Stimulated activated naive CD4-positive, alpha-beta T cell treated with Interleukin-2 at 50 U/mL for 16 hours (primary cell): ENCODE data around the gene TPMT.
"Not testable (repeated sequence)": the region's sequence is repeated elsewhere in the genome, so short reads cannot be mapped to it uniquely, and the experiment has no call there.

Experiments
- DNase-seq: peaks from one replicate; lab custom pipeline; 2025; lab: John Stamatoyannopoulos, UW

TPMT gene

GRCh38 chr6:18155864-18156421 is 1.1 kb upstream of the TPMT start:
- DNase-seq: peak; percentile 36

- DNase-seq: peak; percentile 98
Measured at GRCh38 chr6:18155150-18155863, 430 bp upstream of the TPMT start, which contains the start of gene KDM1B. TSS of gene KDM1B (plus strand) at chr6:18155422. CDS start at chr6:18159896, 4,474 bp downstream.

GRCh38 chr6:18153311-18153703 is 1.6 kb downstream of the TPMT start:
- no peak for DNase-seq

GRCh38 chr6:18151801-18152200 is 3.1 kb downstream of the TPMT start:
- no peak for DNase-seq

- not testable (repeated sequence) for DNase-seq
Measured at GRCh38 chr6:18151391-18151790, 3.5 kb downstream of the TPMT start.

GRCh38 chr6:18148304-18149025 is 6.4 kb downstream of the TPMT start:
- DNase-seq: no peak

- DNase-seq: no peak
Measured at GRCh38 chr6:18147616-18148015, 7.3 kb downstream of the TPMT start.

GRCh38 chr6:18147160-18147559 is 7.7 kb downstream of the TPMT start:
- DNase-seq: no peak

- no peak for DNase-seq
Measured at GRCh38 chr6:18142591-18142861, 12.4 kb downstream of the TPMT start.

- no peak for DNase-seq
Measured at GRCh38 chr6:18141805-18142590, 12.9 kb downstream of the TPMT start.

GRCh38 chr6:18139935-18140621 is 14.8 kb downstream of the TPMT start:
- DNase-seq: no peak

- no peak for DNase-seq
Measured at GRCh38 chr6:18138906-18139305, 16.0 kb downstream of the TPMT start.

GRCh38 chr6:18136260-18136659 is 18.6 kb downstream of the TPMT start:
- DNase-seq: no peak

- no peak for DNase-seq
Measured at GRCh38 chr6:18135171-18135570, 19.7 kb downstream of the TPMT start.

GRCh38 chr6:18132346-18132745 is 22.5 kb downstream of the TPMT start:
- DNase-seq: no peak

- DNase-seq: no peak
Measured at GRCh38 chr6:18126121-18126520, 28.8 kb downstream of the TPMT start.

- DNase-seq: peak; percentile 70
Measured at GRCh38 chr6:18122128-18123093, 32.5 kb downstream of the TPMT start, which contains the start of gene NHLRC1. TSS of gene NHLRC1 (minus strand) at chr6:18122677. CDS start at chr6:18122606, 71 bp downstream.

- DNase-seq: no peak
Measured at GRCh38 chr6:18121580-18122127, 33.2 kb downstream of the TPMT start.

GRCh38 chr6:18119236-18119635 is 35.6 kb downstream of the TPMT start:
- no peak for DNase-seq

GRCh38 chr6:18118330-18118729 is 36.5 kb downstream of the TPMT start:
- no peak for DNase-seq
